Neural cell (in vitro differentiated cells): Measurements from ENCODE around the gene MTHFD1L. TPM values are rescaled to one million over a fixed set of nuclear protein-coding genes. Genes with fewer than 3 reads are reported as not detected.

Source experiments
- H2AFZ ChIP-seq: fragments of 200-600, 300-800 bp; sonication (generic), shearing (Covaris generic); 2 replicates; pipeline ENCODE4 v1.6.0; 2014; ENCODE audit warnings: low read depth, mild to moderate bottlenecking, antibody characterized with exemption, low read length, moderate library complexity
- H3F3A ChIP-seq: fragments of 200-600 bp; shearing (Covaris generic); 2 replicates; pipeline ENCODE4 v1.6.1; 2016; ENCODE audit warnings: mild to moderate bottlenecking, moderate library complexity, mixed read lengths, antibody characterized with exemption, low read length; ENCODE audit not compliant: insufficient read depth, poor library complexity, severe bottlenecking
- H3K27ac ChIP-seq: fragments of 200-600, 300-800 bp; sonication (generic), shearing (Covaris generic); 2 replicates; pipeline ENCODE4 v1.5.1; 2014; ENCODE audit warnings: mild to moderate bottlenecking, low read length, moderate library complexity
- H3K27me3 ChIP-seq: fragments of 300-800, 200-600 bp; sonication (generic), shearing (Covaris generic); 2 replicates; pipeline ENCODE4 v1.6.0; 2014; ENCODE audit warnings: mild to moderate bottlenecking, low read depth, low read length, moderate library complexity; ENCODE audit not compliant: insufficient read depth
- H3K36me3 ChIP-seq: fragments of 300-800, 200-600 bp; sonication (generic), shearing (Covaris generic); 2 replicates; pipeline ENCODE4 v1.5.1; 2014; ENCODE audit warnings: mild to moderate bottlenecking, antibody characterized with exemption, low read length, moderate library complexity; ENCODE audit not compliant: insufficient read depth
- H3K4me2 ChIP-seq: fragments of 300-800, 200-600 bp; sonication (generic), shearing (Covaris generic); 2 replicates; pipeline ENCODE4 v1.6.0; 2014; ENCODE audit warnings: mild to moderate bottlenecking, low read length
- H3K4me3 ChIP-seq: fragments of 300-800, 200-600 bp; sonication (generic), shearing (Covaris generic); 2 replicates; pipeline ENCODE4 v1.5.1; 2014; ENCODE audit warnings: mild to moderate bottlenecking, low read length, moderate library complexity
- H3K79me2 ChIP-seq: fragments of 200-600 bp; shearing (Covaris generic); replicated peaks from 2 replicates; pipeline ENCODE4 v1.6.0; 2014; ENCODE audit warnings: mild to moderate bottlenecking, low read length, moderate library complexity; ENCODE audit not compliant: insufficient read depth
- H3K9ac ChIP-seq: fragments of 300-800, 200-600 bp; sonication (generic), shearing (Covaris generic); 2 replicates; pipeline ENCODE4 v1.6.1; 2016; ENCODE audit warnings: mild to moderate bottlenecking, low read length, mixed read lengths
- H3K9me2 ChIP-seq: fragments of 200-600 bp; shearing (Covaris generic); 2 replicates; pipeline ENCODE4 v1.6.1; 2016; ENCODE audit warnings: mild to moderate bottlenecking, low read length, mixed read lengths; ENCODE audit not compliant: insufficient read depth
- H3K9me3 ChIP-seq: fragments of 200-600, 300-800 bp; sonication (generic), shearing (Covaris generic); 2 replicates; pipeline ENCODE4 v1.6.1; 2016; ENCODE audit warnings: mild to moderate bottlenecking, mixed run types, low read length, moderate library complexity, mixed read lengths
- H4K20me1 ChIP-seq: fragments of 200-600 bp; shearing (Covaris generic); 2 replicates; pipeline ENCODE4 v1.6.1; 2016; ENCODE audit warnings: mild to moderate bottlenecking, mixed run types; ENCODE audit not compliant: insufficient read depth
- EP300 ChIP-seq: fragments of 450-650 bp; conservative IDR thresholded peaks from 2 replicates; pipeline ENCODE4 v1.6.1; 2014; ENCODE audit warnings: antibody characterized with exemption, mild to moderate bottlenecking, moderate library complexity; ENCODE audit not compliant: poor library complexity, severe bottlenecking
- EZH2 ChIP-seq: fragments of 200-600, 300-800 bp; shearing (Covaris generic), sonication (generic); IDR thresholded peaks from 2 replicates; pipeline ENCODE4 v1.6.1; 2014; ENCODE audit warnings: antibody characterized with exemption, low read length, borderline replicate concordance, mild to moderate bottlenecking; ENCODE audit not compliant: insufficient read depth, poor library complexity, severe bottlenecking
- MXI1 ChIP-seq: fragments of 450-650 bp; conservative IDR thresholded peaks from 2 replicates; pipeline ENCODE4 v1.6.1; 2014; ENCODE audit warnings: antibody characterized with exemption, mild to moderate bottlenecking; ENCODE audit not compliant: poor library complexity, severe bottlenecking
- POLR2AphosphoS5 ChIP-seq: IDR thresholded peaks from 2 replicates; pipeline ENCODE4 v1.6.1; 2012
- RAD21 ChIP-seq: fragments of 450-650 bp; conservative IDR thresholded peaks from 2 replicates; pipeline ENCODE4 v1.6.1; 2014; ENCODE audit warnings: antibody characterized with exemption, mild to moderate bottlenecking, moderate library complexity
- SMC3 ChIP-seq: fragments of 450-650 bp; conservative IDR thresholded peaks from 2 replicates; pipeline ENCODE4 v1.6.1; 2014; ENCODE audit warnings: antibody characterized with exemption, mild to moderate bottlenecking, moderate library complexity; ENCODE audit not compliant: poor library complexity
- TAF1 ChIP-seq: IDR thresholded peaks from 2 replicates; pipeline ENCODE4 v1.6.1; 2012; ENCODE audit warnings: low read depth
- polyA plus RNA-seq: library from polyadenylated mRNA; depleted of rRNA; stranded (reverse); fragments of >200 nt; gene quantifications from 2 replicates; pipeline ENCODE4 v1.2.3, GENCODE V29; 2014
- TF ChIP-seq, protein P1 (sequence below): IDR thresholded peaks from 2 replicates; pipeline ENCODE4 v1.6.1; 2012; ENCODE audit warnings: borderline replicate concordance
- TF ChIP-seq, protein P2 (sequence below): fragments of 450-650 bp; IDR thresholded peaks from 2 replicates; pipeline ENCODE4 v1.5.1; 2014; ENCODE audit warnings: antibody characterized with exemption, mild to moderate bottlenecking, moderate library complexity; ENCODE audit not compliant: poor library complexity, severe bottlenecking

The MTHFD1L gene
- polyA plus RNA-seq, 1 donor from 2014 or later = 6.3 TPM

DNA sequence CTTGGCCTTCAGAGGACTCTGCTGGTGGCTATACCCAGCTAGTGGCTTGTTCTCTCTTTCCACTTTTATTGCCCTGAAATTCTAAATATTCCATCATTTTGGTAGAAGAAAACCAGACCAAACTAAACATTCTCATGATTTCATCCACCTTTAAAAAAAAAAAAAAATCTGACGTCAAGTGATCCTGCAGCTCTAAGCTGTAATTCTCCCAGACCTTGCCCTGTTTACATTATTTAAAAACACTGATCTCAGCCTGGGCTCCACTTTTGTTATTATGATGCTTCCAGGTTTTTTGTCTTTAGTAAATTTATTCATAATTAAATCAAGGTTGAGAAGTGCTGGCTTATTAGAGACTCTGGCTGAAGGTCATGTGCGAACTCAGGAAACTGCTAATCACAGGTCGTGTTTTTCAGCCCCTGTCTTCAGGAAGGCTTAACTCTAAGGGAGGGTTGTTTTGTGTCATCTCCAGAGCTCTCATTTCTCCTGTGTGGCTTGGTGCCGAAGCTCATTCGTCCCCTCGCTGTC is 114.4 kb downstream of the MTHFD1L start:
- H3K36me3 ChIP-seq = no peaks in the 10 kb centered on the region

DNA sequence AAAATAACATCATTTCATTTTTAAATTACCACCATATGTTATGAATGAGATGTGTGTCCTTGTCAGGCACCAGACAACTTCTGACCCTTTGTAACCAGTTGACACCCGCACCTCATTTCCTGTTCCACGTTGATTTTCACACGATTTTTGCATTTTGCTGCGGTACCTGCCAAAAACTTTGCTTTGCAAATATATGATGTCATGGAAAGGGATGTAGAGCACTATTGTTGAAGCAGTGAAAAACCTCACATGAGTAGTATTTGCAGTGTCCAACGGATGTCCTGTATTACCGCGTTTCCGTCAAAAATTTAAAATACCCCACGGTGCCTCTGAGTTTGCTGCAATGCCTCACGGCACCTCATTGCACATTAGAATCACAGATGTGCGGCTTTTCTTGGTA is 115.6 kb downstream of the MTHFD1L start:
- Histone ChIP-seq H3F3A (no peaks in the 10 kb centered on the region), H3K36me3 (no peaks in the 10 kb centered on the region), H3K9me3 (no peaks in the 10 kb centered on the region), H3K27me3 (no peaks in the 10 kb centered on the region), H3K9ac (no peak overlapping the region), H3K4me3 (no peak overlapping the region), H3K9me2 (no peaks in the 10 kb centered on the region), H2AFZ (no peak overlapping the region), H3K27ac (no peak overlapping the region), H3K4me2 (no peak overlapping the region), H4K20me1 (no peaks in the 10 kb centered on the region), H3K79me2 (no peaks in the 10 kb centered on the region)
- no peak for TF ChIP-seq MXI1
- no peak for TF ChIP-seq POLR2AphosphoS5
- TF ChIP-seq, protein P1, sequence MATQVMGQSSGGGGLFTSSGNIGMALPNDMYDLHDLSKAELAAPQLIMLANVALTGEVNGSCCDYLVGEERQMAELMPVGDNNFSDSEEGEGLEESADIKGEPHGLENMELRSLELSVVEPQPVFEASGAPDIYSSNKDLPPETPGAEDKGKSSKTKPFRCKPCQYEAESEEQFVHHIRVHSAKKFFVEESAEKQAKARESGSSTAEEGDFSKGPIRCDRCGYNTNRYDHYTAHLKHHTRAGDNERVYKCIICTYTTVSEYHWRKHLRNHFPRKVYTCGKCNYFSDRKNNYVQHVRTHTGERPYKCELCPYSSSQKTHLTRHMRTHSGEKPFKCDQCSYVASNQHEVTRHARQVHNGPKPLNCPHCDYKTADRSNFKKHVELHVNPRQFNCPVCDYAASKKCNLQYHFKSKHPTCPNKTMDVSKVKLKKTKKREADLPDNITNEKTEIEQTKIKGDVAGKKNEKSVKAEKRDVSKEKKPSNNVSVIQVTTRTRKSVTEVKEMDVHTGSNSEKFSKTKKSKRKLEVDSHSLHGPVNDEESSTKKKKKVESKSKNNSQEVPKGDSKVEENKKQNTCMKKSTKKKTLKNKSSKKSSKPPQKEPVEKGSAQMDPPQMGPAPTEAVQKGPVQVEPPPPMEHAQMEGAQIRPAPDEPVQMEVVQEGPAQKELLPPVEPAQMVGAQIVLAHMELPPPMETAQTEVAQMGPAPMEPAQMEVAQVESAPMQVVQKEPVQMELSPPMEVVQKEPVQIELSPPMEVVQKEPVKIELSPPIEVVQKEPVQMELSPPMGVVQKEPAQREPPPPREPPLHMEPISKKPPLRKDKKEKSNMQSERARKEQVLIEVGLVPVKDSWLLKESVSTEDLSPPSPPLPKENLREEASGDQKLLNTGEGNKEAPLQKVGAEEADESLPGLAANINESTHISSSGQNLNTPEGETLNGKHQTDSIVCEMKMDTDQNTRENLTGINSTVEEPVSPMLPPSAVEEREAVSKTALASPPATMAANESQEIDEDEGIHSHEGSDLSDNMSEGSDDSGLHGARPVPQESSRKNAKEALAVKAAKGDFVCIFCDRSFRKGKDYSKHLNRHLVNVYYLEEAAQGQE = no peak
- TF ChIP-seq EZH2 = no peak
- no peak for TF ChIP-seq EP300
- TF ChIP-seq, protein P2, sequence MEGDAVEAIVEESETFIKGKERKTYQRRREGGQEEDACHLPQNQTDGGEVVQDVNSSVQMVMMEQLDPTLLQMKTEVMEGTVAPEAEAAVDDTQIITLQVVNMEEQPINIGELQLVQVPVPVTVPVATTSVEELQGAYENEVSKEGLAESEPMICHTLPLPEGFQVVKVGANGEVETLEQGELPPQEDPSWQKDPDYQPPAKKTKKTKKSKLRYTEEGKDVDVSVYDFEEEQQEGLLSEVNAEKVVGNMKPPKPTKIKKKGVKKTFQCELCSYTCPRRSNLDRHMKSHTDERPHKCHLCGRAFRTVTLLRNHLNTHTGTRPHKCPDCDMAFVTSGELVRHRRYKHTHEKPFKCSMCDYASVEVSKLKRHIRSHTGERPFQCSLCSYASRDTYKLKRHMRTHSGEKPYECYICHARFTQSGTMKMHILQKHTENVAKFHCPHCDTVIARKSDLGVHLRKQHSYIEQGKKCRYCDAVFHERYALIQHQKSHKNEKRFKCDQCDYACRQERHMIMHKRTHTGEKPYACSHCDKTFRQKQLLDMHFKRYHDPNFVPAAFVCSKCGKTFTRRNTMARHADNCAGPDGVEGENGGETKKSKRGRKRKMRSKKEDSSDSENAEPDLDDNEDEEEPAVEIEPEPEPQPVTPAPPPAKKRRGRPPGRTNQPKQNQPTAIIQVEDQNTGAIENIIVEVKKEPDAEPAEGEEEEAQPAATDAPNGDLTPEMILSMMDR = no peak
- TF ChIP-seq RAD21 = no peak
- TF ChIP-seq TAF1 = no peak
- no peak for TF ChIP-seq SMC3

More for the DNA sequence above, 114.4 kb downstream of the MTHFD1L start:
- no peak overlapping the region for H3K27ac ChIP-seq
- no peaks in the 10 kb centered on the region for H3K79me2 ChIP-seq
- H3K9ac ChIP-seq = no peak overlapping the region
- no peak for TF ChIP-seq TAF1
- TF ChIP-seq, protein P1 = no peak
- no peak for TF ChIP-seq POLR2AphosphoS5
- TF ChIP-seq EZH2 = no peak
- TF ChIP-seq RAD21 = no peak
- H3K4me3 ChIP-seq = no peak overlapping the region
- H3K27me3 ChIP-seq = no peaks in the 10 kb centered on the region
- no peaks in the 10 kb centered on the region for H3K9me3 ChIP-seq
- H3K9me2 ChIP-seq = no peaks in the 10 kb centered on the region
- H2AFZ ChIP-seq = no peak overlapping the region
- H3F3A ChIP-seq = no peaks in the 10 kb centered on the region
- no peaks in the 10 kb centered on the region for H4K20me1 ChIP-seq
- H3K4me2 ChIP-seq = no peak overlapping the region
